SU-DHL-6 (cell line): ENCODE measurements around the gene ATP5PO.

Source experiments
- CTCF ChIP-seq: fragments of 200-600 bp; sonication (generic); IDR thresholded peaks from one replicate; pipeline ENCODE4 v1.5.1; 2017; ENCODE audit warnings: antibody characterized with exemption, mild to moderate bottlenecking, low read length, moderate library complexity; ENCODE audit not compliant: insufficient read depth, poor library complexity, severe bottlenecking
- EZH2phosphoT487 ChIP-seq: fragments of 200-600 bp; sonication (generic), shearing (Covaris generic); conservative IDR thresholded peaks from 2 replicates; pipeline ENCODE4 v1.6.1; 2018; ENCODE audit warnings: mild to moderate bottlenecking, antibody characterized with exemption, low read length, moderate library complexity, mixed read lengths

- TF ChIP-seq CTCF (no peak), EZH2phosphoT487 (no peak)
Measured at GRCh38 chr21:33871171-33871570, 44.4 kb downstream of the ATP5PO start.
